Right lobe of liver (tissue), 6 donors: ENCODE data around the gene ITGA2B. TPM values are rescaled to one million over a fixed set of nuclear protein-coding genes. Genes with fewer than 3 reads are reported as not detected.

Experiments
- ATAC-seq, 4 donors: fragments of 200-7000 bp; cut with Tn5 transposase; one replicate each; pipeline ENCODE4 v1.9.1; 2020; ENCODE audit warnings: mild to moderate bottlenecking in 4 of 4, moderate library complexity in 4 of 4
- DNase-seq, 3 donors: peaks; one replicate each; pipeline ENCODE4 v3.0.0-alpha.2; 2020
- H3K27ac ChIP-seq, 3 donors: fragments of 200-600 bp; one replicate each; pipeline ENCODE4 v1.8.0; 2022
- H3K27me3 ChIP-seq, 2 donors: fragments of 200-600 bp; one replicate each; pipeline ENCODE4 v1.8.0; 2022
- H3K36me3 ChIP-seq, 4 donors: fragments of 200-600 bp; sonication (generic) in 1 of 4; one replicate each; pipeline versions ENCODE4 v1.5.1 to v1.8.0; 2017 to 2022; ENCODE audit warnings: control low read depth in 1 of 4
- H3K4me1 ChIP-seq, 4 donors: fragments of 200-600 bp; sonication (generic) in 1 of 4; one replicate each; pipeline versions ENCODE4 v1.5.1 to v1.8.0; 2017 to 2022; ENCODE audit warnings: control low read depth in 1 of 4
- H3K4me3 ChIP-seq, 3 donors: fragments of 200-600 bp; one replicate each; pipeline ENCODE4 v1.8.0; 2022
- H3K9me3 ChIP-seq, 4 donors: fragments of 200-600 bp; sonication (generic) in 1 of 4; one replicate each; pipeline versions ENCODE4 v1.5.1 to v1.8.0; 2017 to 2022; ENCODE audit warnings: control low read depth in 1 of 4
- POLR2A ChIP-seq: fragments of 450-650 bp; IDR thresholded peaks from one replicate; pipeline ENCODE4 v1.6.1; 2017; ENCODE audit warnings: antibody characterized with exemption, mild to moderate bottlenecking
- WGBS: methylation state at CpG from one replicate; pipeline ENCODE4 v1.1.6; 2018; ENCODE audit warnings: low coverage, low lambda C conversion rate; ENCODE audit not compliant: insufficient coverage; ENCODE audit errors: missing lambda C conversion rate; 5-methylcytosine and 5-hydroxymethylcytosine counted together
- intact Hi-C, 2 donors: fragments of 100-400 bp; cut with DNase I; formaldehyde crosslinking; loops; one replicate each; pipeline versions ENCODE4 v1.11.2 to v1.14.1; 2022
- total RNA-seq, 6 experiments: library from RNA; depleted of rRNA in 2 of 6; stranded (reverse); fragments of >200 nt in 2 of 6; fragmentation: NEBNext Ultra II Directional in 3 of 6; extraction: Animal tissue kit (Norgen Biotek cat#: 25700) in 3 of 6; gene quantifications; one replicate each; pipeline versions ENCODE4 v1.1.0 to v1.2.4, GENCODE V29; 2016 to 2023
- TF ChIP-seq, protein P1 (sequence below), 4 donors: fragments of 200-600 bp in 3 of 4; fragments of 450-650 bp in 1 of 4; IDR thresholded peaks; one replicate each; pipeline versions ENCODE4 v1.5.1 to v1.8.0; 2016 to 2022; ENCODE audit warnings: antibody characterized with exemption in 4 of 4, mild to moderate bottlenecking in 2 of 4
- donor health status: DM: no; HTN: yes; CAD: no.
- donor health status: DM: no; HTN: no; CAD: no.
- donor health status: DM: no; HTN: no; CAD: no.
- donor health status: DM: no; HTN: yes; CAD: no.
- donor health status: DM: no; HTN: yes; CAD: no.

Gene ITGA2B
- total RNA-seq, 6 experiments from 2014 or later, result 0.37 to 1.5 (median 0.49) TPM; not detected in 1

DNA sequence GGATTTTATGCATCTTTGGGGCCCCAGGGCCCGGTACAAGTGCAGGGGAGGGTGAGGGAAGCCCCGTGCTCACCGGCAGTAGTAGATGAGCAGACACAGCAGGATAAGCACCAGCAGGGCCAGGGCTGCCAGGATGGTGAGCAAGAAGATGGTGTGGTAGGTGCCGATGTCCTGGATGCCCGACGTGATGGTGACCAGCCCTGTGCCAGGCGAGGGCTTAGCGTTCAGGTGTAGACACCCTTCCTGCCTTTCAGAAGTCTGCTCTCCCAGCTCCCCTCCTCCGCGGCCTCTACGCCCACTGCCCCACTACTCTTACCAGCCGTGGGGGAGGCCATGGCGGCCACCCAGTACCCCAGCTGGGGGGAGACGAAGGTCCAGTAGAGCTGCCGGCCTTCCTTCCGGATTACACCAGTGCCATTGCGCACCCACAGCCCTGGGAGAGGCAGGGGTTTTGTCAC, 33.8 kb downstream of the ITGA2B start:
- DNase-seq, result no peak
- Histone ChIP-seq H3K27ac (no peak overlapping the region), H3K36me3 (peaks cover 0 to 19% (median 10%) of the 10 kb centered on the region in 4 donors), H3K9me3 (no peaks in the 10 kb centered on the region), H3K4me1 (no peaks in the 10 kb centered on the region), H3K27me3 (no peaks in the 10 kb centered on the region), H3K4me3 (no peak overlapping the region)
- no peak for ATAC-seq
- intact Hi-C loops, result loop anchor here in 1 of 2 donors (10.0 kb wide), 1 partner anchor 141 kb away; the partner anchor contains the start of gene UBTF
- WGBS, result no CpG with 5 or more reads among the region's 17 CpGs
- TF ChIP-seq, protein P1, sequence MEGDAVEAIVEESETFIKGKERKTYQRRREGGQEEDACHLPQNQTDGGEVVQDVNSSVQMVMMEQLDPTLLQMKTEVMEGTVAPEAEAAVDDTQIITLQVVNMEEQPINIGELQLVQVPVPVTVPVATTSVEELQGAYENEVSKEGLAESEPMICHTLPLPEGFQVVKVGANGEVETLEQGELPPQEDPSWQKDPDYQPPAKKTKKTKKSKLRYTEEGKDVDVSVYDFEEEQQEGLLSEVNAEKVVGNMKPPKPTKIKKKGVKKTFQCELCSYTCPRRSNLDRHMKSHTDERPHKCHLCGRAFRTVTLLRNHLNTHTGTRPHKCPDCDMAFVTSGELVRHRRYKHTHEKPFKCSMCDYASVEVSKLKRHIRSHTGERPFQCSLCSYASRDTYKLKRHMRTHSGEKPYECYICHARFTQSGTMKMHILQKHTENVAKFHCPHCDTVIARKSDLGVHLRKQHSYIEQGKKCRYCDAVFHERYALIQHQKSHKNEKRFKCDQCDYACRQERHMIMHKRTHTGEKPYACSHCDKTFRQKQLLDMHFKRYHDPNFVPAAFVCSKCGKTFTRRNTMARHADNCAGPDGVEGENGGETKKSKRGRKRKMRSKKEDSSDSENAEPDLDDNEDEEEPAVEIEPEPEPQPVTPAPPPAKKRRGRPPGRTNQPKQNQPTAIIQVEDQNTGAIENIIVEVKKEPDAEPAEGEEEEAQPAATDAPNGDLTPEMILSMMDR (IDR thresholded peaks at IDR 0.05), result no peak
- no peak for TF ChIP-seq POLR2A

DNA sequence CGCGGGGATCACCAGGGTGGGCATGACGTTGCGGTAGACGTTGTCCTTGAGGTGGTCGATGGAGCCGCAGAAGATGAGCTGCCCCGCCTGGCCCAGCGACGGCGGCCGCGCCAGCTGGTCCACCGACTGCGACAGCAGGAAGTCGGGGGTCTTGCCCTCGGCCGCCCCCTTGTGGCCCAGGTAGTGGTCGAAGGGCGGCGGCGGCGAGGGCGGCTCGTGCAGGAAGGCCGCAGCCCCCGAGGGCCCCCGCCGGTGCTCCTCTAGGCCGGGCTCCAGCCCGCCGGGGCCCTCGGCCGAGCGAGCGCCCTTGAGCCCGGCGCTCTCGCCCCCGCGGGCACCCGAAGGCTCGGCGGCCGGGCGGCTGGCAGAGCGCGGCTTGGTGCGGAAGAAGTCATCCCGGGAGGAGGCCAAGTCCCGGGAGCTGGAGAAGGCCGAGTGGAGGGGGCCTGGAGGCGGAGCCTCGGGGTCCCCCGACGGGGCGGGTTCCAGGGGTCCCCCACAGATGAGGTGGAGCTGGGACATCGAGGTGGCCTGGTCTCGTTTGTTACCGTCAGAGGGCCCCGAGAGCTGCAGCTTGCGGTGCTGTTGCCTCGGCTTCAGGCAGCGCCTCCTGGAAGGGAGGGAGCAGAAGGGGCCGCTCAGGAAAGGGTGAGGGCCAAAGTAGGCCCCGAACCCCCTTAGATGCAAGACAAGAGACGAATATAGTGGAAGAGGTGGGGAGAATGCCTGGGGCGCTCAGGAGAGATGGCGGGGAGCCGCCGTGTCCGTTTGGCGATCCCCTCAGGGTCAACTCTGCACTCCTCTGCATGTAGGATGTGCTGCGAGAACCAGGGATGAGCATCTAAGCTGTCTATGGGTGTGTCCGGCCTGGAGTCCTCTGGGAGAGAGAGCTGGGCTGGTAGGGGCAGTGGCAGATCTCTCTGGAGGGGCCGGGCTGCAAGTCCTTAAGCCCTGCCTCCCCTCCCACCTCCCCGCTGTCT, 34.6 kb downstream of the ITGA2B start:
- Histone ChIP-seq H3K9me3 (no peaks in the 10 kb centered on the region), H3K4me1 (no peaks in the 10 kb centered on the region), H3K36me3 (peaks cover 0 to 22% (median 10%) of the 10 kb centered on the region in 4 donors), H3K27me3 (no peaks in the 10 kb centered on the region), H3K4me3 (no peak overlapping the region), H3K27ac (no peak overlapping the region)
- ATAC-seq (no peak), DNase-seq (peak in 1 of 3 donors; percentile 53)
- TF ChIP-seq, protein P1 (IDR thresholded peaks at IDR 0.05), result peak in 2 of 4 donors; percentile 19 to 33
- no peak for TF ChIP-seq POLR2A
- intact Hi-C loops, result loop anchor here in 1 of 2 donors (10.0 kb wide), 1 partner anchor 140 kb away; the partner anchor contains the start of gene UBTF
- WGBS, result 27% methylated on average over 5 of the region's 77 CpGs

DNA sequence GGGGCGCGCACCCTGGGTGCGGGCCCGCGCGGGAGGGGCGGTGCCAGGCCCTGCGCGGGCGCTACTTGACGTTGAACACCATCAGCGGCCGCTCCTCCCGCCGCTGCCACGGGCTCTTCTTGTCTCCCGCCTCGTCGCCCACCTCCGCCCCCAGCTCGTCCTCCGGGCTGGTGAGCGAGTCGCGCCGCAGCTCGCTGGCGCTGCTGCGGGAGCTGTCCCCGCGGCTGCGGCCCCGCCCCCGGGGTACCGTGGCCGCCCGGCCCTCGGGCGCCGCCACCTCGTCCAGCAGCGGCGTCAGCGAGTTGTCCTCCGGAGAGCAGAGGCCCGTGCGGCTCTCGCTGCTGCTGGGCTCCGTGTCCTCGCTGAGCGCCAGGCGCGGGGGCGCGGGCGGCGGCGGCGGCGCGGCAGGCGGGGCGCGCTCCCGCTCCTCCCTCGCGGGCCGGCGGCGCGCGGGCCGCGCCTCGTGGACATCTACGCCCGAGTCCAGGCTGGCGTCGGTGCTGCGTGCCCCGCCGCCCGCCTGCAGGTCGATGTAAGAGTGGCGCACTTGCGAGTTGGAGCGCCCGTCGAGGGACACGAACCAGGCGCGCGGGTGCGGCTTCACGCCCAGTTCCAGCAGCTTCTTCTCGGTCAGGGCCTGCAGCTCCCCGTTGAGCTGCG, 35.6 kb downstream of the ITGA2B start:
- ATAC-seq (peak; percentile 20 to 37 (median 32)), DNase-seq (peak in 1 of 3 donors; percentile 50)
- Histone ChIP-seq H3K27ac (no peak overlapping the region), H3K4me3 (no peak overlapping the region), H3K27me3 (no peaks in the 10 kb centered on the region), H3K36me3 (peaks cover 0 to 25% (median 10%) of the 10 kb centered on the region in 4 donors), H3K4me1 (no peaks in the 10 kb centered on the region), H3K9me3 (no peaks in the 10 kb centered on the region)
- no CpG with 5 or more reads among the region's 98 CpGs for WGBS
- intact Hi-C loops, result loop anchor here in 1 of 2 donors (10.0 kb wide), 1 partner anchor 139 kb away; the partner anchor contains the start of gene UBTF
- no peak for TF ChIP-seq POLR2A
- TF ChIP-seq, protein P1 (IDR thresholded peaks at IDR 0.05), result no peak

DNA sequence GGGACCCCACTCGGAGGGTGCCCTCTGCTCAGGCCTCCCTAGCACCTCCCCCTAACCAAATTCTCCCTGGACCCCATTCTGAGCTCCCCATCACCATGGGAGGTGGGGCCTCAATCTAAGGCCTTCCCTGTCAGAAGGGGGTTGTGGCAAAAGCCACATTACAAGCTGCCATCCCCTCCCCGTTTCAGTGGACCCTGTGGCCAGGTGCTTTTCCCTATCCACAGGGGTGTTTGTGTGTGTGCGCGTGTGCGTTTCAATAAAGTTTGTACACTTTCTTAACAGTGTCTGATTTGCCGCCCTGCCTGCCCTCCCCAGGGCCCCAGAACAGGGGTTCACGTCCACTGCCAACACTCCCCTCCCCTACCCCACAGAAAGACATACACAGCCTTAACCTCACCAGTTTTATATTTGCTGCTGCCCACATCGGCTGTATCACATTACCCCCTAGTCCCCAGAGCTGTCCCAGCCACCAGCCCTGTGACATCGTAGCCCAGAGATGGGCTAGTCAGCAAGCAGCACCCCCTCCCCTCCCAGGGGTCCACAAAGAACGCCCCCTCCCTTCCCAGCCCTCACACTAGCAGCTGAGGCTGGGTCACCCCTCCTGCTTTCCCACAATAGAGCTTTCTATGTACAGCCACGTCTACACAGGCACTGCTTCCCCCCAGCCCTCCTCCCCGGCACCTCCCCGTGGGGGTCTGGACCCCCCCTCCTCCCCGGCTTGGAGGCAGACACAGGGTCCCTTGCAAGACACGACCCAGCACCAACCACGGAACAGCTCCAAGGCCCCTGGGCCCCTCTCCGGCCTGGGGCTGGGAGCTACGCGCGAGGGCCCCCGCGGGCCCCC, 36.4 kb downstream of the ITGA2B start:
- no peak for DNase-seq
- TF ChIP-seq, protein P1 (IDR thresholded peaks at IDR 0.05), result no peak
- no peak for TF ChIP-seq POLR2A
- no peaks in the 10 kb centered on the region for H3K27me3 ChIP-seq
- H3K4me3 ChIP-seq, result no peak overlapping the region
- H3K4me1 ChIP-seq, result peaks cover 0 to 2% (median 0%) of the 10 kb centered on the region in 4 donors
- no peak overlapping the region for H3K27ac ChIP-seq
- peaks cover 0 to 25% (median 10%) of the 10 kb centered on the region in 4 donors for H3K36me3 ChIP-seq
- no peaks in the 10 kb centered on the region for H3K9me3 ChIP-seq
- no peak for ATAC-seq
- intact Hi-C loops, result loop anchor here in 1 of 2 donors (10.0 kb wide), 1 partner anchor 138 kb away; the partner anchor contains the start of gene UBTF
- WGBS, result 73% methylated on average over 10 of the region's 22 CpGs
